CD4-positive, alpha-beta T cell treated with Interleukin-10 for 1 hour (primary cell): ENCODE results near the gene LRP6.
A peak's percentile ranks its signal among the peaks of the same experiment; 100 is the strongest.
"Not testable (repeated sequence)": the region's sequence is repeated elsewhere in the genome, so short reads cannot be mapped to it uniquely, and the experiment has no call there.

Experiments used
- DNase-seq: peaks from one replicate; pipeline ENCODE4 v3.0.0-alpha.2; 2020

LRP6 gene

GRCh38 chr12:12266873-12267741 lies at the start of gene LRP6:
Gene LRP6, minus strand, starts transcription at chr12:12267044. Its CDS starts 309 bp downstream, at chr12:12266735.
- DNase-seq, result peak; percentile 73

GRCh38 chr12:12315838-12316237 lies 49.0 kb upstream of the LRP6 start:
- no peak for DNase-seq

GRCh38 chr12:12310695-12311094 lies 43.9 kb upstream of the LRP6 start:
- not testable (repeated sequence) for DNase-seq

- DNase-seq, result no peak
Measured at GRCh38 chr12:12305568-12306300, 38.9 kb upstream of the LRP6 start.

- no peak for DNase-seq
Measured at GRCh38 chr12:12302976-12303375, 36.1 kb upstream of the LRP6 start.

- no peak for DNase-seq
Measured at GRCh38 chr12:12301122-12301521, 34.3 kb upstream of the LRP6 start.

- no peak for DNase-seq
Measured at GRCh38 chr12:12297201-12297830, 30.5 kb upstream of the LRP6 start.

- no peak for DNase-seq
Measured at GRCh38 chr12:12294215-12295005, 27.6 kb upstream of the LRP6 start.

- no peak for DNase-seq
Measured at GRCh38 chr12:12290206-12290605, 23.4 kb upstream of the LRP6 start.

- no peak for DNase-seq
Measured at GRCh38 chr12:12286441-12286840, 19.6 kb upstream of the LRP6 start.

- no peak for DNase-seq
Measured at GRCh38 chr12:12282761-12283425, 16.0 kb upstream of the LRP6 start.

- DNase-seq, result no peak
Measured at GRCh38 chr12:12282202-12282601, 15.4 kb upstream of the LRP6 start.

- DNase-seq, result no peak
Measured at GRCh38 chr12:12281134-12281533, 14.3 kb upstream of the LRP6 start.

- DNase-seq, result no peak
Measured at GRCh38 chr12:12278899-12279298, 12.1 kb upstream of the LRP6 start.

- no peak for DNase-seq
Measured at GRCh38 chr12:12275874-12276273, 9.0 kb upstream of the LRP6 start.

- no peak for DNase-seq
Measured at GRCh38 chr12:12273291-12273957, 6.6 kb upstream of the LRP6 start.

- DNase-seq, result no peak
Measured at GRCh38 chr12:12272869-12273268, 6.0 kb upstream of the LRP6 start.

- no peak for DNase-seq
Measured at GRCh38 chr12:12270226-12270625, 3.4 kb upstream of the LRP6 start.

- DNase-seq, result no peak
Measured at GRCh38 chr12:12267742-12268200, 927 bp upstream of the LRP6 start.

GRCh38 chr12:12266389-12266872 lies 413 bp downstream of the LRP6 start:
- no peak for DNase-seq
